ENCODE results near the gene DOCK9. TPM values are rescaled to one million over a fixed set of nuclear protein-coding genes. Genes with fewer than 3 reads are reported as not detected.

The DOCK9 gene
- total RNA-seq, 1 experiment from 2014 or later = 36.6 TPM

DNA sequence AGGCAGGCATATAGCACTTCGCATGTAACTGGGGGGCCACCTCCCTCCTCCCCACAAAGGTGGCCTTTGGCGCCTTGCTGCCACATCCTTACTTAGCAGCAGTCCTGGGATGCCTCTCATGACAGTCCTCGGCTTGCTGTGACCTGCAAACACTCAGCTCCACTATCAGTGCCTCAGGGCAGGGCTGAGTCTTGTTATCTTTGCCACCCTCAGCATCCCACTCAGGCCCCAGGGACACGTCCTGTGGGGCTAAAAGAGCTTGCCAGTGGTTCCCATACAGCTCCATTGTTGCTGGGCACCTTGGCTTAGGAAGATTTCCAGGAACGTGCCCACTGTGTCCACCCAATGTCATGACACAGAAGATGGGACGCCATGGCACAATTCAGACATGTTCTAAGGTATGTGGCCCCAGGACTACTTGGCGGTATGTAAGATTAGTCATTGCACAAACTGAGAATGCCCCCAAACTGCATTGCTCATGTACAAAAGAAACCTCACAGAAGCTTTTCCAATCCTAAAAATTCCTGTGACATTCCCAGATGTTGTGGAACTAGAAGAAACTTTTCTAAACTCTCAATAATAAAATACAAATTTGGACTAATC, 16.3 kb downstream of the DOCK9 start:
- peaks cover 5% of the 10 kb centered on the region; the same call in 1 of the 2 replicates for H3K9me3 Mint-ChIP-seq

DNA sequence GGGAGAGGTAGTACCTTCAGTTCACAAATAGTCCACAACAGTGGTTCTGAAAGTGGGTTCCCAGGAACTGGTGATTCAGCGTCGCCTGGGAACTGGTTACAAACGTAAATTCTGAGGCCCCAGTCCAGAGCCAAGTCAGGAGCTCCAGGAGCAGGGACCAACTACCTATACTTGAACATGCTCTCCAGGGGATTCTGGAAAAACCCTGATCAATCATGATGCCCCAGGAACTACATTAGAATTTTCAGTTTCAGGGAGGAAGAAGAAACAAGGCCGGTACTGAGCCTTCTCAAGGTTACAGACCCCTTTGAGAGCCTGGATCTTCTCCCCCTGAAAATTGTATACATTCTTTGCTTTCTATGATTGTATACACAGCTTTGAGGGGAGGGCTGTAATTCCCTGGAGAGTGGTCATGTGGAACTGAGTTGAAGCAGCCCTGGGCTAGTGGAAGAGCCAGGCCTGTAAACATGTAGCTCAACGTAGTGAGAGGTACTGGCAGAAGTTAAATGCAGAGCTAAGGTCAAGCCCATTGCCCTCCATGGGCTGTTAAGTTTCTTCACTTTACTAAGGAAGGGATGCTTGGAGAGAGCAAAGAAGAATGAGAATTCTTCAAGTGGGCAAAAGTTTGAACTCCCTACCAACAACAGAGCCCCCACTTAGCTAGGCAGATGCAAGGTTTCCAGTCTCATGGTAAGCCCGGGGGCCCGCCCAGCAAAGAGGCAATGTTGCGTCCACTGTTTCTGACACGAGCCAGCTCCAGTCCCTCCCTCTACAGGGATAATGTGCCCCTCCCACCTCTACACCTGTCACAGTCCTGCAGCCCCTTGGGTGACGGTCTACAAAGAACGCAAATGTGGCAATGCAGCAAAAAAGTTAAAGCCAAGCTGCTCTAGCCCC, 17.0 kb downstream of the DOCK9 start:
- H3K9me3 Mint-ChIP-seq = peaks cover 5% of the 10 kb centered on the region; the same call in 1 of the 2 replicates
- DNase-seq (ENCODE audit: low spot score) (no peak), ATAC-seq (no peak)
- H3K4me1 Mint-ChIP-seq = peaks cover 5% of the 10 kb centered on the region
- no peak overlapping the region for H3K4me3 Mint-ChIP-seq
- ChIA-PET CTCF (interaction anchor here (1.0 to 1.7 kb wide), 2 partner anchors 68 kb away, joined by 3 to 4 read pairs; no protein-coding TSS in a partner anchor), POLR2A (no interaction called here)
- no peaks in the 10 kb centered on the region for H3K36me3 Mint-ChIP-seq
- no peak overlapping the region for H3K27ac Mint-ChIP-seq
- no peaks in the 10 kb centered on the region; the same call in 1 of the 2 replicates for H3K27me3 Mint-ChIP-seq (ENCODE audit: low read depth)
- TF ChIP-seq, protein P1, sequence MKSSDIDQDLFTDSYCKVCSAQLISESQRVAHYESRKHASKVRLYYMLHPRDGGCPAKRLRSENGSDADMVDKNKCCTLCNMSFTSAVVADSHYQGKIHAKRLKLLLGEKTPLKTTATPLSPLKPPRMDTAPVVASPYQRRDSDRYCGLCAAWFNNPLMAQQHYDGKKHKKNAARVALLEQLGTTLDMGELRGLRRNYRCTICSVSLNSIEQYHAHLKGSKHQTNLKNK (CRISPR knock-in tag; IDR thresholded peaks at IDR 0.05) = no peak
- TF ChIP-seq, protein P2, sequence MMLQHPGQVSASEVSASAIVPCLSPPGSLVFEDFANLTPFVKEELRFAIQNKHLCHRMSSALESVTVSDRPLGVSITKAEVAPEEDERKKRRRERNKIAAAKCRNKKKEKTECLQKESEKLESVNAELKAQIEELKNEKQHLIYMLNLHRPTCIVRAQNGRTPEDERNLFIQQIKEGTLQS (CRISPR knock-in tag; conservative IDR thresholded peaks at IDR 0.05) = no peak
- TF ChIP-seq KAT7 (CRISPR knock-in tag; IDR thresholded peaks at IDR 0.05; ENCODE audit: borderline replicate concordance) (no peak), NFE2L1 (CRISPR knock-in tag; IDR thresholded peaks at IDR 0.05) (no peak), ZNF263 (CRISPR knock-in tag; IDR thresholded peaks at IDR 0.05; ENCODE audit: low read depth) (no peak), TCF7 (CRISPR knock-in tag; IDR thresholded peaks at IDR 0.05; ENCODE audit: low read depth) (no peak)
- TF ChIP-seq, protein P3, sequence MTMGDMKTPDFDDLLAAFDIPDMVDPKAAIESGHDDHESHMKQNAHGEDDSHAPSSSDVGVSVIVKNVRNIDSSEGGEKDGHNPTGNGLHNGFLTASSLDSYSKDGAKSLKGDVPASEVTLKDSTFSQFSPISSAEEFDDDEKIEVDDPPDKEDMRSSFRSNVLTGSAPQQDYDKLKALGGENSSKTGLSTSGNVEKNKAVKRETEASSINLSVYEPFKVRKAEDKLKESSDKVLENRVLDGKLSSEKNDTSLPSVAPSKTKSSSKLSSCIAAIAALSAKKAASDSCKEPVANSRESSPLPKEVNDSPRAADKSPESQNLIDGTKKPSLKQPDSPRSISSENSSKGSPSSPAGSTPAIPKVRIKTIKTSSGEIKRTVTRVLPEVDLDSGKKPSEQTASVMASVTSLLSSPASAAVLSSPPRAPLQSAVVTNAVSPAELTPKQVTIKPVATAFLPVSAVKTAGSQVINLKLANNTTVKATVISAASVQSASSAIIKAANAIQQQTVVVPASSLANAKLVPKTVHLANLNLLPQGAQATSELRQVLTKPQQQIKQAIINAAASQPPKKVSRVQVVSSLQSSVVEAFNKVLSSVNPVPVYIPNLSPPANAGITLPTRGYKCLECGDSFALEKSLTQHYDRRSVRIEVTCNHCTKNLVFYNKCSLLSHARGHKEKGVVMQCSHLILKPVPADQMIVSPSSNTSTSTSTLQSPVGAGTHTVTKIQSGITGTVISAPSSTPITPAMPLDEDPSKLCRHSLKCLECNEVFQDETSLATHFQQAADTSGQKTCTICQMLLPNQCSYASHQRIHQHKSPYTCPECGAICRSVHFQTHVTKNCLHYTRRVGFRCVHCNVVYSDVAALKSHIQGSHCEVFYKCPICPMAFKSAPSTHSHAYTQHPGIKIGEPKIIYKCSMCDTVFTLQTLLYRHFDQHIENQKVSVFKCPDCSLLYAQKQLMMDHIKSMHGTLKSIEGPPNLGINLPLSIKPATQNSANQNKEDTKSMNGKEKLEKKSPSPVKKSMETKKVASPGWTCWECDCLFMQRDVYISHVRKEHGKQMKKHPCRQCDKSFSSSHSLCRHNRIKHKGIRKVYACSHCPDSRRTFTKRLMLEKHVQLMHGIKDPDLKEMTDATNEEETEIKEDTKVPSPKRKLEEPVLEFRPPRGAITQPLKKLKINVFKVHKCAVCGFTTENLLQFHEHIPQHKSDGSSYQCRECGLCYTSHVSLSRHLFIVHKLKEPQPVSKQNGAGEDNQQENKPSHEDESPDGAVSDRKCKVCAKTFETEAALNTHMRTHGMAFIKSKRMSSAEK (CRISPR knock-in tag; IDR thresholded peaks at IDR 0.05; ENCODE audit: borderline replicate concordance) = no peak

More for the DNA sequence above, 16.3 kb downstream of the DOCK9 start:
- ChIA-PET POLR2A (interaction anchor here (0.8 kb wide), 1 partner anchor 16 kb away, joined by 3 read pairs; the partner anchor contains the start of gene DOCK9), CTCF (interaction anchor here (1.7 kb wide), 1 partner anchor 67 kb away, joined by 4 read pairs; no protein-coding TSS in a partner anchor)
- Mint-ChIP-seq H3K4me3 (no peak overlapping the region), H3K36me3 (no peaks in the 10 kb centered on the region), H3K4me1 (peaks cover 11% of the 10 kb centered on the region), H3K27me3 (ENCODE audit: low read depth) (no peaks in the 10 kb centered on the region; the same call in 1 of the 2 replicates), H3K27ac (no peak overlapping the region)
- TF ChIP-seq FOXJ3 (CRISPR knock-in tag; IDR thresholded peaks at IDR 0.05; ENCODE audit: borderline replicate concordance) = no peak
- TF ChIP-seq SOX15 (CRISPR knock-in tag; IDR thresholded peaks at IDR 0.05) = no peak
- no peak for TF ChIP-seq CREM (CRISPR knock-in tag; IDR thresholded peaks at IDR 0.05)
- no peak for TF ChIP-seq TEAD4 (CRISPR knock-in tag; IDR thresholded peaks at IDR 0.05)
- TF ChIP-seq FOXP1 (CRISPR knock-in tag; IDR thresholded peaks at IDR 0.05; ENCODE audit: borderline replicate concordance) = no peak
- no peak for TF ChIP-seq ATF1 (CRISPR knock-in tag; IDR thresholded peaks at IDR 0.05)
- no peak for TF ChIP-seq MXD4 (CRISPR knock-in tag; IDR thresholded peaks at IDR 0.05; ENCODE audit: borderline replicate concordance)
- TF ChIP-seq ZNF232 (CRISPR knock-in tag; IDR thresholded peaks at IDR 0.05) = no peak
- TF ChIP-seq, protein P4, sequence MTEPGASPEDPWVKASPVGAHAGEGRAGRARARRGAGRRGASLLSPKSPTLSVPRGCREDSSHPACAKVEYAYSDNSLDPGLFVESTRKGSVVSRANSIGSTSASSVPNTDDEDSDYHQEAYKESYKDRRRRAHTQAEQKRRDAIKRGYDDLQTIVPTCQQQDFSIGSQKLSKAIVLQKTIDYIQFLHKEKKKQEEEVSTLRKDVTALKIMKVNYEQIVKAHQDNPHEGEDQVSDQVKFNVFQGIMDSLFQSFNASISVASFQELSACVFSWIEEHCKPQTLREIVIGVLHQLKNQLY (CRISPR knock-in tag; IDR thresholded peaks at IDR 0.05) = no peak
- TF ChIP-seq ZNF671 (CRISPR knock-in tag; IDR thresholded peaks at IDR 0.05) = no peak
- TF ChIP-seq, protein P5, sequence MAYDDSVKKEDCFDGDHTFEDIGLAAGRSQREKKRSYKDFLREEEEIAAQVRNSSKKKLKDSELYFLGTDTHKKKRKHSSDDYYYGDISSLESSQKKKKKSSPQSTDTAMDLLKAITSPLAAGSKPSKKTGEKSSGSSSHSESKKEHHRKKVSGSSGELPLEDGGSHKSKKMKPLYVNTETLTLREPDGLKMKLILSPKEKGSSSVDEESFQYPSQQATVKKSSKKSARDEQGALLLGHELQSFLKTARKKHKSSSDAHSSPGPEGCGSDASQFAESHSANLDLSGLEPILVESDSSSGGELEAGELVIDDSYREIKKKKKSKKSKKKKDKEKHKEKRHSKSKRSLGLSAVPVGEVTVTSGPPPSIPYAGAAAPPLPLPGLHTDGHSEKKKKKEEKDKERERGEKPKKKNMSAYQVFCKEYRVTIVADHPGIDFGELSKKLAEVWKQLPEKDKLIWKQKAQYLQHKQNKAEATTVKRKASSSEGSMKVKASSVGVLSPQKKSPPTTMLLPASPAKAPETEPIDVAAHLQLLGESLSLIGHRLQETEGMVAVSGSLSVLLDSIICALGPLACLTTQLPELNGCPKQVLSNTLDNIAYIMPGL (CRISPR knock-in tag; IDR thresholded peaks at IDR 0.05) = no peak
- TF ChIP-seq, protein P6, sequence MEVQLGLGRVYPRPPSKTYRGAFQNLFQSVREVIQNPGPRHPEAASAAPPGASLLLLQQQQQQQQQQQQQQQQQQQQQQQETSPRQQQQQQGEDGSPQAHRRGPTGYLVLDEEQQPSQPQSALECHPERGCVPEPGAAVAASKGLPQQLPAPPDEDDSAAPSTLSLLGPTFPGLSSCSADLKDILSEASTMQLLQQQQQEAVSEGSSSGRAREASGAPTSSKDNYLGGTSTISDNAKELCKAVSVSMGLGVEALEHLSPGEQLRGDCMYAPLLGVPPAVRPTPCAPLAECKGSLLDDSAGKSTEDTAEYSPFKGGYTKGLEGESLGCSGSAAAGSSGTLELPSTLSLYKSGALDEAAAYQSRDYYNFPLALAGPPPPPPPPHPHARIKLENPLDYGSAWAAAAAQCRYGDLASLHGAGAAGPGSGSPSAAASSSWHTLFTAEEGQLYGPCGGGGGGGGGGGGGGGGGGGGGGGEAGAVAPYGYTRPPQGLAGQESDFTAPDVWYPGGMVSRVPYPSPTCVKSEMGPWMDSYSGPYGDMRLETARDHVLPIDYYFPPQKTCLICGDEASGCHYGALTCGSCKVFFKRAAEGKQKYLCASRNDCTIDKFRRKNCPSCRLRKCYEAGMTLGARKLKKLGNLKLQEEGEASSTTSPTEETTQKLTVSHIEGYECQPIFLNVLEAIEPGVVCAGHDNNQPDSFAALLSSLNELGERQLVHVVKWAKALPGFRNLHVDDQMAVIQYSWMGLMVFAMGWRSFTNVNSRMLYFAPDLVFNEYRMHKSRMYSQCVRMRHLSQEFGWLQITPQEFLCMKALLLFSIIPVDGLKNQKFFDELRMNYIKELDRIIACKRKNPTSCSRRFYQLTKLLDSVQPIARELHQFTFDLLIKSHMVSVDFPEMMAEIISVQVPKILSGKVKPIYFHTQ (CRISPR knock-in tag; IDR thresholded peaks at IDR 0.05) = no peak
- TF ChIP-seq MYBL2 (CRISPR knock-in tag; IDR thresholded peaks at IDR 0.05) = no peak
- TF ChIP-seq JUN (CRISPR knock-in tag; IDR thresholded peaks at IDR 0.05) = no peak
- TF ChIP-seq, protein P2 (CRISPR knock-in tag; conservative IDR thresholded peaks at IDR 0.05) = no peak
- TF ChIP-seq CBFB (CRISPR knock-in tag; IDR thresholded peaks at IDR 0.05; ENCODE audit: low read depth) = no peak
- TF ChIP-seq NR3C1 (CRISPR knock-in tag; conservative IDR thresholded peaks at IDR 0.05; ENCODE audit: low read depth) = no peak
- ATAC-seq = no peak
- no peak for DNase-seq (ENCODE audit: low spot score)

Data from WTC11 (cell line).